ENCODE results near the gene CAMK2B. TPM values are rescaled to one million over a fixed set of nuclear protein-coding genes. Genes with fewer than 3 reads are reported as not detected.

The CAMK2B gene
- total RNA-seq, 1 donor from 2014 or later: 0.58 TPM

DNA sequence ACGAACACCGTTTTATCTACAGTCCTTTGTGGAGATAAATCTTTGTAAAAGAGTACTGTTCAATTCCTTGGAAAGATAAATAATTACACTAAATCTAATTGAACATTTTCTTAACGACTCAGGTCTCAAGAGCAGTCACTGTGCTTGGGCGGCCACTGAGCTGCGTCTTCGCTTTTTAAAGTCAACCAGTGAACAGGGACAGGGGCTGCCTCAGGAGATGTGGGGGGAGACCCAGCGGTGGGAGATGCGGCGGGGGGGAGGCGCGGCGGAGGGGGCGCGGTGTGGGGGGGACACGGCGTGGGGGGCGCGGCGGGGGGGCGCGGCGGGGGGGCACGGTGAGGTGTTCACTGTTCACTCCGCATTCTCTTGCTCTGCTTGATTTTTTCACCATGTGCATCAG lies 39.8 kb downstream of the CAMK2B start:
- H3K9me3 Mint-ChIP-seq: no peaks in the 10 kb centered on the region
- intact Hi-C loops (cut with micrococcal nuclease): no loop called here
- TF ChIP-seq, protein P1, sequence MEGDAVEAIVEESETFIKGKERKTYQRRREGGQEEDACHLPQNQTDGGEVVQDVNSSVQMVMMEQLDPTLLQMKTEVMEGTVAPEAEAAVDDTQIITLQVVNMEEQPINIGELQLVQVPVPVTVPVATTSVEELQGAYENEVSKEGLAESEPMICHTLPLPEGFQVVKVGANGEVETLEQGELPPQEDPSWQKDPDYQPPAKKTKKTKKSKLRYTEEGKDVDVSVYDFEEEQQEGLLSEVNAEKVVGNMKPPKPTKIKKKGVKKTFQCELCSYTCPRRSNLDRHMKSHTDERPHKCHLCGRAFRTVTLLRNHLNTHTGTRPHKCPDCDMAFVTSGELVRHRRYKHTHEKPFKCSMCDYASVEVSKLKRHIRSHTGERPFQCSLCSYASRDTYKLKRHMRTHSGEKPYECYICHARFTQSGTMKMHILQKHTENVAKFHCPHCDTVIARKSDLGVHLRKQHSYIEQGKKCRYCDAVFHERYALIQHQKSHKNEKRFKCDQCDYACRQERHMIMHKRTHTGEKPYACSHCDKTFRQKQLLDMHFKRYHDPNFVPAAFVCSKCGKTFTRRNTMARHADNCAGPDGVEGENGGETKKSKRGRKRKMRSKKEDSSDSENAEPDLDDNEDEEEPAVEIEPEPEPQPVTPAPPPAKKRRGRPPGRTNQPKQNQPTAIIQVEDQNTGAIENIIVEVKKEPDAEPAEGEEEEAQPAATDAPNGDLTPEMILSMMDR (IDR thresholded peaks at IDR 0.05): no peak
- DNase-seq (no peak), ATAC-seq (ENCODE audit: low read depth) (no peak)
- POLR2A ChIA-PET: no interaction called here
- H3K4me1 Mint-ChIP-seq: peaks cover 8% of the 10 kb centered on the region
- CTCF ChIA-PET: no interaction called here
- no peaks in the 10 kb centered on the region for H3K36me3 Mint-ChIP-seq (ENCODE audit: low read depth)
- H3K27ac Mint-ChIP-seq: no peak overlapping the region
- H3K27me3 Mint-ChIP-seq: peaks cover 5% of the 10 kb centered on the region
- H3K4me3 Mint-ChIP-seq: no peak overlapping the region

DNA sequence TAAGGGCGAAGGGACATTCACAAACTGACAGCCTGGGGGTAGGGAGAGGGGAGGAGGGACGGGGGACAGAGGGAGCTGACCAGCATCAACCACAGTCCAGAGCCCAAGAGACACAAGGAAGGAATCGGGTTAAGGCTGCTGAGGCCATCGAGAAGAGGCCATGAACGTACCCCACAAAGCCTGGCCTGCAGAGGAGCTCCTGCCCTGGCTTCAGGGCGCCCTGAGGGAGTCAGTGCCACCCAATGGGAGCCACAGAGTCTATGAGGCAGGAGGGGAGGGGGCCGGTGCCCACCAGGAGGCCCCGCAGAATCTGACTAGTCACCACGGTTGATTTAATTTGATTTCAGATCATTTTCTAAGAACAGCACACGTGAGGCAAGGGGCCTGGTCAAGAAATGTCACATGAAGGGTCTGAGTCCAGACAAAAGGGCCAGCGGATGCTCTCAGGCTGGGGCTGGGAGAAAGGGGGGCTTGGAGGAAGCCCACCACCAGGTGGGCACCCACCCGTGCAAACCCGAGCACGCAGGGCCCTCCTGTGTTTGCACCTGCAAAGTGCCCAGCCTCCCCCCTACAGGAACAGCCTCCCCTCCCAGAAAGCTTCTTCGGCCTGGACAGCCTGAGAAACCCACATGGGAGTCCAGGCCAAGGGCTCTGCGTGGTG lies 40.4 kb downstream of the CAMK2B start:
- H3K4me3 Mint-ChIP-seq: no peak overlapping the region
- H3K4me1 Mint-ChIP-seq: peaks cover 8% of the 10 kb centered on the region
- no peak overlapping the region for H3K27ac Mint-ChIP-seq
- no peaks in the 10 kb centered on the region for H3K36me3 Mint-ChIP-seq (ENCODE audit: low read depth)
- ChIA-PET POLR2A (interaction anchor here (0.7 kb wide), 1 partner anchor 188 kb away, joined by 4 read pairs; no protein-coding TSS in a partner anchor), CTCF (no interaction called here)
- intact Hi-C loops (cut with micrococcal nuclease): no loop called here
- ATAC-seq (ENCODE audit: low read depth) (no peak), DNase-seq (peak; percentile 9)
- no peaks in the 10 kb centered on the region for H3K9me3 Mint-ChIP-seq
- H3K27me3 Mint-ChIP-seq: peaks cover 3% of the 10 kb centered on the region
- TF ChIP-seq, protein P1 (IDR thresholded peaks at IDR 0.05): no peak

- Mint-ChIP-seq H3K27me3 (no peaks in the 10 kb centered on the region), H3K27ac (no peak overlapping the region), H3K36me3 (ENCODE audit: low read depth) (no peaks in the 10 kb centered on the region), H3K9me3 (no peaks in the 10 kb centered on the region), H3K4me3 (no peak overlapping the region), H3K4me1 (peaks cover 8% of the 10 kb centered on the region)
- CTCF ChIA-PET: no interaction called here
- ATAC-seq (ENCODE audit: low read depth) (no peak), DNase-seq (peak; percentile 12)
- POLR2A ChIA-PET: interaction anchor here (0.6 to 0.7 kb wide), 2 partner anchors 182 to 187 kb away, joined by 3 to 4 read pairs; no protein-coding TSS in a partner anchor
- intact Hi-C loops (cut with micrococcal nuclease): no loop called here
- TF ChIP-seq, protein P1 (IDR thresholded peaks at IDR 0.05): no peak
These were observed 41.2 kb downstream of the CAMK2B start for GRCh38 chr7:44284216-44284615.

GRCh38 chr7:44283381-44284211 lies 41.8 kb downstream of the CAMK2B start:
- TF ChIP-seq, protein P1 (IDR thresholded peaks at IDR 0.05): no peak
- no peaks in the 10 kb centered on the region for H3K27me3 Mint-ChIP-seq
- no peaks in the 10 kb centered on the region for H3K36me3 Mint-ChIP-seq (ENCODE audit: low read depth)
- no peak overlapping the region for H3K27ac Mint-ChIP-seq
- H3K4me3 Mint-ChIP-seq: no peak overlapping the region
- intact Hi-C loops (cut with micrococcal nuclease): no loop called here
- DNase-seq: no peak
- no peaks in the 10 kb centered on the region for H3K9me3 Mint-ChIP-seq
- CTCF ChIA-PET: no interaction called here
- peaks cover 8% of the 10 kb centered on the region for H3K4me1 Mint-ChIP-seq
- no peak for ATAC-seq (ENCODE audit: low read depth)
- POLR2A ChIA-PET: interaction anchor here (0.6 kb wide), 1 partner anchor 182 kb away, joined by 3 read pairs; no protein-coding TSS in a partner anchor

- ATAC-seq (ENCODE audit: low read depth) (no peak), DNase-seq (peak; percentile 8)
- intact Hi-C loops (cut with micrococcal nuclease): no loop called here
- H3K9me3 Mint-ChIP-seq: no peaks in the 10 kb centered on the region
- CTCF ChIA-PET: no interaction called here
- no peaks in the 10 kb centered on the region for H3K27me3 Mint-ChIP-seq
- no peaks in the 10 kb centered on the region for H3K36me3 Mint-ChIP-seq (ENCODE audit: low read depth)
- H3K4me1 Mint-ChIP-seq: peaks cover 8% of the 10 kb centered on the region
- POLR2A ChIA-PET: no interaction called here
- H3K4me3 Mint-ChIP-seq: no peak overlapping the region
- TF ChIP-seq, protein P1 (IDR thresholded peaks at IDR 0.05): no peak
- no peak overlapping the region for H3K27ac Mint-ChIP-seq
These were observed 42.7 kb downstream of the CAMK2B start for GRCh38 chr7:44282601-44283171.

All from activated B cell treated with CpG ODN at 0.5 μM for 24 hours (primary cell).